Measurements from ENCODE around the gene KCNJ6. TPM values are rescaled to one million over a fixed set of nuclear protein-coding genes. Genes with fewer than 3 reads are reported as not detected.
"Not testable (repeated sequence)": the region's sequence is repeated elsewhere in the genome, so short reads cannot be mapped to it uniquely, and the experiment has no call there.

Gene KCNJ6
- total RNA-seq, 1 experiment from 2014 or later: not detected

DNA sequence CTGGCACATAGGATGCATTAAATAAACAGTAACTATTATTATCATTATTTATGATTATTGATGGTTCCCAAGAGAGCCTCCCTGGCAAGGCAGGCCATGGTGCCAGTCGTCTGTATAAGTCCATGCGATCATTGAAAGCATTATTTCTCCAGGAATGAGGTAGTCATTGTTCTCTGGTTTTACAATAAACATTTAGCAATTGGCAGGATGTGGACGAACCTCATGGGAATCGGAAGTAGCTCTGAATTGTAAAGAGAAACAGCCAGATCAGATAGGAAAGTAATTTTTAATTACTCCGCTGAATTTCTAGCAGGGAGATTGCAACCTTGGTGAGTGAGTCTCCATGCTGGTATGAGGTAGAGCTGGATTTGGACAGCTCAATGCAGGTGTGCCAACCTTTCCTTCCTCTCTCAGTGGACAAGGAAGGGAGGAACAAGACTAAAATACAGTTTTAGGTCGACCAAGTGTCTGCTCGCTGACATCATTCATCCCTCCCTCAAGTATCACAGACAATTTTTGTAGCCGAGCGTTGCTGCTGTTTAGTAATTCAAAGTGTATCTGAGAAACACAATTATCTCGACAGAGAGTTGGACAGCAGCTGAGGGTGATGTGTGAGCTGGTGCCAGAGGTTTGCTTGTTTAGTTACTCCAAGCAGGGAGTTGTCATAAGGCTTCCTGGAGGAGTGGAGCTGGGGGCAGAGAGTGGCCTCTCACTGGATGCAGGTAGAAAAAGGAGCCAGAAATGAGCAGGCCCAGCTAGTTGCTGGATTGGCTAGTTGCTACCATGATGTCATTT lies 250.8 kb downstream of the KCNJ6 start:
- H3K9me3 ChIP-seq (ENCODE audit: control insufficient read depth in 1 of 2, insufficient read depth in 1 of 2, low read depth in 1 of 2, low read length in 2 of 2): no peaks in the 10 kb centered on the region
- no peaks in the 10 kb centered on the region for H3K36me3 ChIP-seq (ENCODE audit: control insufficient read depth in 1 of 2, insufficient read depth in 2 of 2, low read length in 2 of 2)
- CTCF ChIA-PET: no interaction called here
- TF ChIP-seq, protein P1, sequence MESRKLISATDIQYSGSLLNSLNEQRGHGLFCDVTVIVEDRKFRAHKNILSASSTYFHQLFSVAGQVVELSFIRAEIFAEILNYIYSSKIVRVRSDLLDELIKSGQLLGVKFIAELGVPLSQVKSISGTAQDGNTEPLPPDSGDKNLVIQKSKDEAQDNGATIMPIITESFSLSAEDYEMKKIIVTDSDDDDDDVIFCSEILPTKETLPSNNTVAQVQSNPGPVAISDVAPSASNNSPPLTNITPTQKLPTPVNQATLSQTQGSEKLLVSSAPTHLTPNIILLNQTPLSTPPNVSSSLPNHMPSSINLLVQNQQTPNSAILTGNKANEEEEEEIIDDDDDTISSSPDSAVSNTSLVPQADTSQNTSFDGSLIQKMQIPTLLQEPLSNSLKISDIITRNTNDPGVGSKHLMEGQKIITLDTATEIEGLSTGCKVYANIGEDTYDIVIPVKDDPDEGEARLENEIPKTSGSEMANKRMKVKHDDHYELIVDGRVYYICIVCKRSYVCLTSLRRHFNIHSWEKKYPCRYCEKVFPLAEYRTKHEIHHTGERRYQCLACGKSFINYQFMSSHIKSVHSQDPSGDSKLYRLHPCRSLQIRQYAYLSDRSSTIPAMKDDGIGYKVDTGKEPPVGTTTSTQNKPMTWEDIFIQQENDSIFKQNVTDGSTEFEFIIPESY (IDR thresholded peaks at IDR 0.05; ENCODE audit: extremely low read depth, insufficient replicate concordance, low read length): no peak
- no peak for TF ChIP-seq ELF1 (IDR thresholded peaks at IDR 0.05; ENCODE audit: borderline replicate concordance, low read depth)
- TF ChIP-seq, protein P2, sequence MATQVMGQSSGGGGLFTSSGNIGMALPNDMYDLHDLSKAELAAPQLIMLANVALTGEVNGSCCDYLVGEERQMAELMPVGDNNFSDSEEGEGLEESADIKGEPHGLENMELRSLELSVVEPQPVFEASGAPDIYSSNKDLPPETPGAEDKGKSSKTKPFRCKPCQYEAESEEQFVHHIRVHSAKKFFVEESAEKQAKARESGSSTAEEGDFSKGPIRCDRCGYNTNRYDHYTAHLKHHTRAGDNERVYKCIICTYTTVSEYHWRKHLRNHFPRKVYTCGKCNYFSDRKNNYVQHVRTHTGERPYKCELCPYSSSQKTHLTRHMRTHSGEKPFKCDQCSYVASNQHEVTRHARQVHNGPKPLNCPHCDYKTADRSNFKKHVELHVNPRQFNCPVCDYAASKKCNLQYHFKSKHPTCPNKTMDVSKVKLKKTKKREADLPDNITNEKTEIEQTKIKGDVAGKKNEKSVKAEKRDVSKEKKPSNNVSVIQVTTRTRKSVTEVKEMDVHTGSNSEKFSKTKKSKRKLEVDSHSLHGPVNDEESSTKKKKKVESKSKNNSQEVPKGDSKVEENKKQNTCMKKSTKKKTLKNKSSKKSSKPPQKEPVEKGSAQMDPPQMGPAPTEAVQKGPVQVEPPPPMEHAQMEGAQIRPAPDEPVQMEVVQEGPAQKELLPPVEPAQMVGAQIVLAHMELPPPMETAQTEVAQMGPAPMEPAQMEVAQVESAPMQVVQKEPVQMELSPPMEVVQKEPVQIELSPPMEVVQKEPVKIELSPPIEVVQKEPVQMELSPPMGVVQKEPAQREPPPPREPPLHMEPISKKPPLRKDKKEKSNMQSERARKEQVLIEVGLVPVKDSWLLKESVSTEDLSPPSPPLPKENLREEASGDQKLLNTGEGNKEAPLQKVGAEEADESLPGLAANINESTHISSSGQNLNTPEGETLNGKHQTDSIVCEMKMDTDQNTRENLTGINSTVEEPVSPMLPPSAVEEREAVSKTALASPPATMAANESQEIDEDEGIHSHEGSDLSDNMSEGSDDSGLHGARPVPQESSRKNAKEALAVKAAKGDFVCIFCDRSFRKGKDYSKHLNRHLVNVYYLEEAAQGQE (IDR thresholded peaks at IDR 0.05; ENCODE audit: low read depth): no peak
- no peak for TF ChIP-seq EGR1 (IDR thresholded peaks at IDR 0.05; ENCODE audit: low read depth)
- no peak for TF ChIP-seq FOSL1 (IDR thresholded peaks at IDR 0.05; ENCODE audit: low read depth)
- TF ChIP-seq, protein P3, sequence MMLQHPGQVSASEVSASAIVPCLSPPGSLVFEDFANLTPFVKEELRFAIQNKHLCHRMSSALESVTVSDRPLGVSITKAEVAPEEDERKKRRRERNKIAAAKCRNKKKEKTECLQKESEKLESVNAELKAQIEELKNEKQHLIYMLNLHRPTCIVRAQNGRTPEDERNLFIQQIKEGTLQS (IDR thresholded peaks at IDR 0.05): no peak
- no peak for TF ChIP-seq CEBPB (IDR thresholded peaks at IDR 0.05; ENCODE audit: low read depth)
- no peak for TF ChIP-seq POLR2AphosphoS5 (IDR thresholded peaks at IDR 0.05; ENCODE audit: low read depth, low read length)
- no peak for TF ChIP-seq YY1 (IDR thresholded peaks at IDR 0.05; ENCODE audit: extremely low read depth, insufficient replicate concordance, low read depth, low read length)
- no peak for TF ChIP-seq ZFX (IDR thresholded peaks at IDR 0.05)
- TF ChIP-seq, protein P4, sequence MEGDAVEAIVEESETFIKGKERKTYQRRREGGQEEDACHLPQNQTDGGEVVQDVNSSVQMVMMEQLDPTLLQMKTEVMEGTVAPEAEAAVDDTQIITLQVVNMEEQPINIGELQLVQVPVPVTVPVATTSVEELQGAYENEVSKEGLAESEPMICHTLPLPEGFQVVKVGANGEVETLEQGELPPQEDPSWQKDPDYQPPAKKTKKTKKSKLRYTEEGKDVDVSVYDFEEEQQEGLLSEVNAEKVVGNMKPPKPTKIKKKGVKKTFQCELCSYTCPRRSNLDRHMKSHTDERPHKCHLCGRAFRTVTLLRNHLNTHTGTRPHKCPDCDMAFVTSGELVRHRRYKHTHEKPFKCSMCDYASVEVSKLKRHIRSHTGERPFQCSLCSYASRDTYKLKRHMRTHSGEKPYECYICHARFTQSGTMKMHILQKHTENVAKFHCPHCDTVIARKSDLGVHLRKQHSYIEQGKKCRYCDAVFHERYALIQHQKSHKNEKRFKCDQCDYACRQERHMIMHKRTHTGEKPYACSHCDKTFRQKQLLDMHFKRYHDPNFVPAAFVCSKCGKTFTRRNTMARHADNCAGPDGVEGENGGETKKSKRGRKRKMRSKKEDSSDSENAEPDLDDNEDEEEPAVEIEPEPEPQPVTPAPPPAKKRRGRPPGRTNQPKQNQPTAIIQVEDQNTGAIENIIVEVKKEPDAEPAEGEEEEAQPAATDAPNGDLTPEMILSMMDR (IDR thresholded peaks at IDR 0.05 in 2 of 3, conservative IDR thresholded peaks at IDR 0.05 in 1 of 3; ENCODE audit: borderline replicate concordance in 1 of 3, insufficient read depth in 1 of 3, low read depth in 2 of 3, low read length in 2 of 3): no peak
- POLR2A ChIA-PET: no interaction called here
- intact Hi-C loops (cut with micrococcal nuclease): no loop called here
- H3K4me1 ChIP-seq (ENCODE audit: control insufficient read depth in 1 of 2, insufficient read depth in 2 of 2, low read length in 2 of 2): no peaks in the 10 kb centered on the region
- no peak overlapping the region for H3K27ac ChIP-seq (ENCODE audit: low read depth, low read length)
- H4K20me1 ChIP-seq (ENCODE audit: insufficient read depth): no peaks in the 10 kb centered on the region
- no peak overlapping the region for H3K9ac ChIP-seq (ENCODE audit: low read length)
- RAD21 ChIA-PET (ENCODE audit: low non-redundant PET in 1 of 2, low total read pairs in 2 of 2, uncharacterized antibody in 2 of 2, unreplicated experiment in 2 of 2): no interaction called here
- no peak overlapping the region for H3K4me2 ChIP-seq (ENCODE audit: low read length)
- ATAC-seq (no peak), DNase-seq (ENCODE audit: low read depth, low spot score) (no peak)
- no peaks in the 10 kb centered on the region for H3K79me2 ChIP-seq (ENCODE audit: insufficient read depth, low read length)
- no peak overlapping the region for H2AFZ ChIP-seq (ENCODE audit: low read depth, low read length, poor library complexity, severe bottlenecking)
- no TSS peak for BruUV-seq (replicated peaks)
- H3K4me3 ChIP-seq (replicated peaks in 1 of 2; ENCODE audit: low read depth in 1 of 2, low read length in 2 of 2): no peak overlapping the region
- H3K9me2 ChIP-seq (ENCODE audit: insufficient read depth): no peaks in the 10 kb centered on the region
- H3K27me3 ChIP-seq (ENCODE audit: insufficient read depth, low read length): no peaks in the 10 kb centered on the region

DNA sequence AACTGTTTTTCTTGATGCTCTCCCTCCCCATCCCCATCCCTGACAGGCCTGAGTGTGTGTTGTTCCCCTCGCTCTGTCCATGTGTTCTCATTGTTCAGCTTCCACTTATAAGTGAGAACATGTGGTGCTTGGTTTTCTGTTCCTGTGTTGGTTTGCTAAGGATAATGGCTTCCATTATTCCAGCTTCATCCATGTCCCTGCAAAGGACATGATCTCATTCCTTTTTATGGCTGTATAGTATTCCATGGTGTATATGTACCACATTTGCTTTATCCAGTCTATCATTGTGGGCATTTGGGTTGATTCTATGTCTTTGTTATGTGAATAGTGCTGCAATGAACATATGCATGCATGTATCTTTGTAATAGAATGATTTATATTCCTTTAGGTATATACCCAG lies 254.0 kb downstream of the KCNJ6 start:
- H3K9me3 ChIP-seq (ENCODE audit: control insufficient read depth in 1 of 2, insufficient read depth in 1 of 2, low read depth in 1 of 2, low read length in 2 of 2); H3K4me3 ChIP-seq (replicated peaks in 1 of 2; ENCODE audit: low read depth in 1 of 2, low read length in 2 of 2); H3K9me2 ChIP-seq (ENCODE audit: insufficient read depth); H3K9ac ChIP-seq (ENCODE audit: low read length); H3K79me2 ChIP-seq (ENCODE audit: insufficient read depth, low read length); H3K4me1 ChIP-seq (ENCODE audit: control insufficient read depth in 1 of 2, insufficient read depth in 2 of 2, low read length in 2 of 2); H3K4me2 ChIP-seq (ENCODE audit: low read length); RAD21 ChIA-PET (ENCODE audit: low non-redundant PET in 1 of 2, low total read pairs in 2 of 2, uncharacterized antibody in 2 of 2, unreplicated experiment in 2 of 2); ATAC-seq; DNase-seq (ENCODE audit: low read depth, low spot score); H2AFZ ChIP-seq (ENCODE audit: low read depth, low read length, poor library complexity, severe bottlenecking); intact Hi-C loops (cut with micrococcal nuclease); H4K20me1 ChIP-seq (ENCODE audit: insufficient read depth); H3K36me3 ChIP-seq (ENCODE audit: control insufficient read depth in 1 of 2, insufficient read depth in 2 of 2, low read length in 2 of 2); BruUV-seq (replicated peaks); POLR2A ChIA-PET; H3K27ac ChIP-seq (ENCODE audit: low read depth, low read length): not testable (repeated sequence)
- peaks cover 13% of the 10 kb centered on the region for H3K27me3 ChIP-seq (ENCODE audit: insufficient read depth, low read length)
- CTCF ChIA-PET: interaction anchor here (1.7 kb wide), 1 partner anchor 12 kb away, joined by 8 read pairs; no protein-coding TSS in a partner anchor

Measured in HCT116 (cell line).